ENCODE data around the gene ABHD1.
"Not testable (repeated sequence)": the region's sequence is repeated elsewhere in the genome, so short reads cannot be mapped to it uniquely, and the experiment has no call there.

The ABHD1 gene

GRCh38 chr2:27111392-27112078 lies 12.1 kb upstream of the ABHD1 start:
- DNase-seq: not testable (repeated sequence)

GRCh38 chr2:27115519-27115918 lies 8.1 kb upstream of the ABHD1 start:
- DNase-seq: no peak

GRCh38 chr2:27117995-27118524 lies 5.6 kb upstream of the ABHD1 start:
- no peak for DNase-seq

- DNase-seq: no peak
Observed at GRCh38 chr2:27118525-27119329, 4.9 kb upstream of the ABHD1 start, which contains the start of gene CGREF1. Gene CGREF1 (minus strand): TSS chr2:27119128. CDS start chr2:27104366, 14,762 bp downstream.

GRCh38 chr2:27119330-27119670 lies 4.3 kb upstream of the ABHD1 start:
- DNase-seq: not testable (repeated sequence)

GRCh38 chr2:27121906-27122305 lies 1.7 kb upstream of the ABHD1 start:
- DNase-seq: no peak

GRCh38 chr2:27122791-27123190 lies 824 bp upstream of the ABHD1 start:
- DNase-seq: no peak

- DNase-seq: no peak
Observed at GRCh38 chr2:27125104-27125503, 1.5 kb downstream of the ABHD1 start.

GRCh38 chr2:27126252-27126710 lies 2.7 kb downstream of the ABHD1 start:
- no peak for DNase-seq

- DNase-seq: no peak
Observed at GRCh38 chr2:27127883-27128667, 4.5 kb downstream of the ABHD1 start.

- no peak for DNase-seq
Observed at GRCh38 chr2:27128668-27129571, 5.3 kb downstream of the ABHD1 start.

GRCh38 chr2:27130396-27130795 lies 6.8 kb downstream of the ABHD1 start:
- no peak for DNase-seq

- DNase-seq: no peak
Observed at GRCh38 chr2:27131429-27131828, 7.8 kb downstream of the ABHD1 start.

- DNase-seq: no peak
Observed at GRCh38 chr2:27133195-27133875, 9.7 kb downstream of the ABHD1 start.

- DNase-seq: peak; percentile 93
Observed at GRCh38 chr2:27133905-27134780, 10.5 kb downstream of the ABHD1 start, which contains the start of gene PREB. Gene PREB (minus strand): TSS chr2:27134636. CDS start chr2:27134421, 215 bp downstream.

GRCh38 chr2:27134781-27135477 lies 11.3 kb downstream of the ABHD1 start:
- no peak for DNase-seq

GRCh38 chr2:27135478-27135955 lies 11.9 kb downstream of the ABHD1 start:
- no peak for DNase-seq

GRCh38 chr2:27136751-27137150 lies 13.1 kb downstream of the ABHD1 start:
- no peak for DNase-seq

GRCh38 chr2:27137322-27137935 lies 13.8 kb downstream of the ABHD1 start:
- DNase-seq: no peak
